CD4-positive, alpha-beta T cell (primary cell): Measurements from ENCODE around the gene FOXRED1. TPM values are rescaled to one million over a fixed set of nuclear protein-coding genes. Genes with fewer than 3 reads are reported as not detected.

Experiments
- ATAC-seq: fragments of 200-7000 bp; cut with Tn5 transposase; one replicate; pipeline ENCODE4 v1.10.0; 2022; ENCODE audit warnings: mild to moderate bottlenecking; ENCODE audit not compliant: poor library complexity
- CTCF ChIA-PET: fragments of 350-600 bp; sonication (Branson Sonifier 250); formaldehyde crosslinking; loops from one replicate; lab custom pipeline; 2021; ENCODE audit warnings: antibody characterized with exemption, inconsistent platforms; lab: Charles Lee
- POLR2A ChIA-PET: fragments of 350-600 bp; sonication (Branson Sonifier 250); formaldehyde crosslinking; loops from one replicate; lab custom pipeline; 2021; ENCODE audit warnings: antibody characterized with exemption, inconsistent platforms; lab: Charles Lee
- DNase-seq, 14 experiments: peaks; one replicate each; pipeline ENCODE4 v3.0.0-alpha.2; 2013 to 2020; ENCODE audit warnings: mixed read lengths in 2 of 14
- H3K27ac ChIP-seq, 2 donors: one replicate each; pipeline versions ENCODE4 v1.5.1 to v1.7.0; 2013; ENCODE audit warnings: low read length in 2 of 2, low read depth in 1 of 2, mild to moderate bottlenecking in 1 of 2
- H3K27me3 ChIP-seq, 2 experiments: 1 replicate in 1 of 2; 2 replicates in 1 of 2; pipeline versions ENCODE4 v1.6.1 to v1.7.0; 2013; ENCODE audit warnings: low read length in 2 of 2, control low read depth in 1 of 2, mild to moderate bottlenecking in 1 of 2, moderate library complexity in 1 of 2; ENCODE audit not compliant: insufficient read depth in 2 of 2, control insufficient read depth in 1 of 2
- H3K36me3 ChIP-seq: one replicate; pipeline ENCODE4 v1.6.1; 2013; ENCODE audit warnings: low read length, control low read depth; ENCODE audit not compliant: insufficient read depth
- H3K4me1 ChIP-seq: one replicate; pipeline ENCODE4 v1.6.1; 2013; ENCODE audit warnings: low read length, control low read depth; ENCODE audit not compliant: insufficient read depth
- H3K4me3 ChIP-seq: one replicate; pipeline ENCODE4 v1.5.1; 2013; ENCODE audit warnings: mild to moderate bottlenecking, low read length, moderate library complexity
- H3K9me3 ChIP-seq, 2 experiments: 1 replicate in 1 of 2; 2 replicates in 1 of 2; pipeline versions ENCODE4 v1.6.1 to v1.7.0; 2013; ENCODE audit warnings: low read length in 2 of 2, mild to moderate bottlenecking in 2 of 2, control low read depth in 1 of 2, moderate library complexity in 1 of 2; ENCODE audit not compliant: control insufficient read depth in 1 of 2, insufficient read depth in 1 of 2
- H3K27ac Mint-ChIP-seq: one replicate; pipeline ENCODE4 v1.8.0; 2020; ENCODE audit warnings: mixed read lengths
- H3K27me3 Mint-ChIP-seq: one replicate; pipeline ENCODE4 v1.8.0; 2021; ENCODE audit warnings: mixed read lengths
- H3K36me3 Mint-ChIP-seq: one replicate; pipeline ENCODE4 v1.8.0; 2021; ENCODE audit warnings: low read depth, mixed read lengths
- H3K4me1 Mint-ChIP-seq: one replicate; pipeline ENCODE4 v1.8.0; 2021; ENCODE audit warnings: low read depth, mixed read lengths
- H3K4me3 Mint-ChIP-seq: one replicate; pipeline ENCODE4 v1.8.0; 2020; ENCODE audit warnings: mild to moderate bottlenecking, mixed read lengths
- H3K9me3 Mint-ChIP-seq: one replicate; pipeline ENCODE4 v1.8.0; 2020; ENCODE audit warnings: mixed read lengths
- intact Hi-C, 2 experiments: fragments of 100-400 bp; cut with DNase I in 1 of 2; cut with micrococcal nuclease in 1 of 2; formaldehyde crosslinking; loops; one replicate each; pipeline versions ENCODE4 v1.15.1 to v1.9.0; 2023 to 2025; cut with DNase I, micrococcal nuclease
- total RNA-seq, 174 experiments: library from RNA in 2 of 174; stranded (reverse) in 2 of 174; gene quantifications; one replicate each; pipeline ENCODE4 v1.2.3 and lab custom pipeline; 2021 to 2026
- TF ChIP-seq, protein P1 (sequence below): fragments of 200-600 bp; IDR thresholded peaks from one replicate; pipeline ENCODE4 v1.8.0; 2022; ENCODE audit warnings: antibody characterized with exemption, mild to moderate bottlenecking

The FOXRED1 gene
- total RNA-seq, 2 experiments from 2014 or later, result 25.3 to 29.0 TPM

GRCh38 chr11:126277780-126278179, 8.8 kb downstream of the FOXRED1 start:
- Mint-ChIP-seq H3K4me1 (peaks cover 36% of the 10 kb centered on the region), H3K36me3 (peaks cover 48% of the 10 kb centered on the region), H3K27me3 (no peaks in the 10 kb centered on the region), H3K9me3 (no peaks in the 10 kb centered on the region), H3K27ac (no peak overlapping the region), H3K4me3 (no peak overlapping the region)
- TF ChIP-seq, protein P1, sequence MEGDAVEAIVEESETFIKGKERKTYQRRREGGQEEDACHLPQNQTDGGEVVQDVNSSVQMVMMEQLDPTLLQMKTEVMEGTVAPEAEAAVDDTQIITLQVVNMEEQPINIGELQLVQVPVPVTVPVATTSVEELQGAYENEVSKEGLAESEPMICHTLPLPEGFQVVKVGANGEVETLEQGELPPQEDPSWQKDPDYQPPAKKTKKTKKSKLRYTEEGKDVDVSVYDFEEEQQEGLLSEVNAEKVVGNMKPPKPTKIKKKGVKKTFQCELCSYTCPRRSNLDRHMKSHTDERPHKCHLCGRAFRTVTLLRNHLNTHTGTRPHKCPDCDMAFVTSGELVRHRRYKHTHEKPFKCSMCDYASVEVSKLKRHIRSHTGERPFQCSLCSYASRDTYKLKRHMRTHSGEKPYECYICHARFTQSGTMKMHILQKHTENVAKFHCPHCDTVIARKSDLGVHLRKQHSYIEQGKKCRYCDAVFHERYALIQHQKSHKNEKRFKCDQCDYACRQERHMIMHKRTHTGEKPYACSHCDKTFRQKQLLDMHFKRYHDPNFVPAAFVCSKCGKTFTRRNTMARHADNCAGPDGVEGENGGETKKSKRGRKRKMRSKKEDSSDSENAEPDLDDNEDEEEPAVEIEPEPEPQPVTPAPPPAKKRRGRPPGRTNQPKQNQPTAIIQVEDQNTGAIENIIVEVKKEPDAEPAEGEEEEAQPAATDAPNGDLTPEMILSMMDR, result no peak
- ChIA-PET CTCF (no interaction called here), POLR2A (no interaction called here)
- Histone ChIP-seq H3K4me3 (no peak overlapping the region), H3K4me1 (peaks cover 34% of the 10 kb centered on the region), H3K27me3 (no peaks in the 10 kb centered on the region), H3K9me3 (no peaks in the 10 kb centered on the region), H3K27ac (no peak overlapping the region), H3K36me3 (peaks cover 31% of the 10 kb centered on the region)
- intact Hi-C loops, result no loop called here
- no peak for DNase-seq
- ATAC-seq, result no peak

- CTCF ChIA-PET, result no interaction called here
- H3K4me3 Mint-ChIP-seq, result peak overlapping the region; percentile 14
Observed at GRCh38 chr11:126279191-126279590, 10.2 kb downstream of the FOXRED1 start.

DNA sequence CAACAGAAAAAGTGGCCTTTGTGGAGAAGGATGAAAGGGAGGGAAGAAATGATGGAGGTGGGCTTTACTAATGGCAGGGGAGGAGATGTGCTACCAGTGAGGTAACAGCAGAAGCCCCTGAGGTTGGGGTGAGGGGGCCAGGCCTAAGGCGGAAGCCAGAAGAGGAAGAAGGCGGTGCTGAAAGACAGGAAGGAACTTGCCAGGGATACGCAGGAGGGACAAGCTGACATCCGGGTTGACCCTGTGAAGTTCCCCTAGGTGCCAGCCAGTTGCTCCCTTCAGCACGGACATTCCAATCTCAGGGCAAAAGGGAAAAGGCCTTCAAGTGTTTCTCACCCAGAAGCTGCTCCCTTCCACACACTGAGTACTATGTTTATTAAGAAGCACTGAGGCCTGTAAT, 11.6 kb downstream of the FOXRED1 start:
- Histone ChIP-seq H3K4me3 (no peak overlapping the region), H3K9me3 (no peaks in the 10 kb centered on the region), H3K27me3 (no peaks in the 10 kb centered on the region), H3K4me1 (peaks cover 57% of the 10 kb centered on the region), H3K27ac (peak overlapping the region in 1 of 2 donors; percentile 41), H3K36me3 (peaks cover 18% of the 10 kb centered on the region)
- CTCF ChIA-PET, result no interaction called here
- POLR2A ChIA-PET, result interaction anchor here (1.0 to 5.0 kb wide), 3 partner anchors 12 to 24 kb away, joined by 3 to 77 read pairs (median 34); partner anchors contain the start of genes DCPS, FOXRED1 and SRPRA
- TF ChIP-seq, protein P1, result no peak
- ATAC-seq (no peak), DNase-seq (peak in 3 of 14 experiments; percentile 13 to 43 (median 37))
- intact Hi-C loops, result loop anchor here in 1 of 2 experiments (5.0 to 10.0 kb wide), 2 partner anchors 656 to 1323 kb away; partner anchors contain the start of gene CHEK1
- peak overlapping the region; percentile 56 for H3K4me3 Mint-ChIP-seq
- peaks cover 34% of the 10 kb centered on the region for H3K36me3 Mint-ChIP-seq
- H3K27ac Mint-ChIP-seq, result peak overlapping the region; percentile 99
- H3K27me3 Mint-ChIP-seq, result no peaks in the 10 kb centered on the region
- H3K4me1 Mint-ChIP-seq, result peaks cover 53% of the 10 kb centered on the region
- H3K9me3 Mint-ChIP-seq, result no peaks in the 10 kb centered on the region

More at GRCh38 chr11:126279191-126279590, 10.2 kb downstream of the FOXRED1 start:
- peaks cover 19% of the 10 kb centered on the region for H3K36me3 ChIP-seq
- Mint-ChIP-seq H3K27ac (peak overlapping the region; percentile 99), H3K9me3 (no peaks in the 10 kb centered on the region), H3K27me3 (no peaks in the 10 kb centered on the region), H3K4me1 (peaks cover 46% of the 10 kb centered on the region), H3K36me3 (peaks cover 43% of the 10 kb centered on the region)
- no peak overlapping the region for H3K27ac ChIP-seq
- ATAC-seq (no peak), DNase-seq (no peak)
- TF ChIP-seq, protein P1, result no peak
- no peaks in the 10 kb centered on the region for H3K27me3 ChIP-seq
- POLR2A ChIA-PET, result no interaction called here
- H3K4me3 ChIP-seq, result no peak overlapping the region
- peaks cover 45% of the 10 kb centered on the region for H3K4me1 ChIP-seq
- intact Hi-C loops, result no loop called here
- H3K9me3 ChIP-seq, result no peaks in the 10 kb centered on the region
